ENCODE measurements around the gene CAMK1G.

Gene CAMK1G

GRCh38 chr1:209625791-209626285 lies 42.3 kb downstream of the CAMK1G start:
- H3K27me3 ChIP-seq: no peaks in the 10 kb centered on the region; the same call in 1 of the 2 replicates
- no peaks in the 10 kb centered on the region for H3K9me3 ChIP-seq
- no peaks in the 10 kb centered on the region for H3K36me3 ChIP-seq
- DNase-seq: no peak
- no peak for TF ChIP-seq CTCF (IDR thresholded peaks at IDR 0.05; ENCODE audit: low read depth, low read length)
- H3K4me3 ChIP-seq (ENCODE audit: low read depth, low read length): no peak overlapping the region
- H3K4me1 ChIP-seq: no peaks in the 10 kb centered on the region

GRCh38 chr1:209626346-209627026 lies 43.0 kb downstream of the CAMK1G start:
- DNase-seq: no peak
- Histone ChIP-seq H3K4me3 (ENCODE audit: low read depth, low read length) (no peak overlapping the region), H3K4me1 (no peaks in the 10 kb centered on the region), H3K27me3 (no peaks in the 10 kb centered on the region; the same call in 1 of the 2 replicates), H3K9me3 (no peaks in the 10 kb centered on the region), H3K36me3 (no peaks in the 10 kb centered on the region)
- TF ChIP-seq CTCF (IDR thresholded peaks at IDR 0.05; ENCODE audit: low read depth, low read length): no peak

- no peak for TF ChIP-seq CTCF (IDR thresholded peaks at IDR 0.05; ENCODE audit: low read depth, low read length)
- Histone ChIP-seq H3K27me3 (no peaks in the 10 kb centered on the region; the same call in 1 of the 2 replicates), H3K4me3 (ENCODE audit: low read depth, low read length) (no peak overlapping the region), H3K9me3 (no peaks in the 10 kb centered on the region), H3K36me3 (no peaks in the 10 kb centered on the region), H3K4me1 (no peaks in the 10 kb centered on the region)
- DNase-seq: no peak
Measured at GRCh38 chr1:209627027-209627731, 43.7 kb downstream of the CAMK1G start.

GRCh38 chr1:209627732-209628196 lies 44.2 kb downstream of the CAMK1G start:
- peak; percentile 87 for DNase-seq
- Histone ChIP-seq H3K36me3 (no peaks in the 10 kb centered on the region), H3K9me3 (no peaks in the 10 kb centered on the region), H3K4me3 (ENCODE audit: low read depth, low read length) (no peak overlapping the region), H3K4me1 (no peaks in the 10 kb centered on the region), H3K27me3 (no peaks in the 10 kb centered on the region; the same call in 1 of the 2 replicates)
- TF ChIP-seq CTCF (IDR thresholded peaks at IDR 0.05; ENCODE audit: low read depth, low read length): peak; percentile 97

GRCh38 chr1:209628618-209629299 lies 45.2 kb downstream of the CAMK1G start:
- Histone ChIP-seq H3K4me3 (ENCODE audit: low read depth, low read length) (no peak overlapping the region), H3K4me1 (no peaks in the 10 kb centered on the region), H3K36me3 (no peaks in the 10 kb centered on the region), H3K9me3 (no peaks in the 10 kb centered on the region), H3K27me3 (no peaks in the 10 kb centered on the region; the same call in 1 of the 2 replicates)
- TF ChIP-seq CTCF (IDR thresholded peaks at IDR 0.05; ENCODE audit: low read depth, low read length): no peak
- no peak for DNase-seq

All from BE2C (cell line).